Lower lobe of right lung (tissue), 2 donors: Measurements from ENCODE around the gene CAPRIN1. TPM values are rescaled to one million over a fixed set of nuclear protein-coding genes. Genes with fewer than 3 reads are reported as not detected.

Experiments
- ATAC-seq, 2 donors: fragments of 200-7000 bp; cut with Tn5 transposase; one replicate each; pipeline ENCODE4 v1.9.1; 2020 to 2022; ENCODE audit warnings: mild to moderate bottlenecking in 2 of 2, moderate library complexity in 2 of 2
- DNase-seq: peaks from one replicate; pipeline ENCODE4 v3.0.0-alpha.2; 2020
- H3K27ac ChIP-seq: fragments of 200-600 bp; one replicate; pipeline ENCODE4 v1.8.0; 2022
- H3K27me3 ChIP-seq: fragments of 200-600 bp; one replicate; pipeline ENCODE4 v1.8.0; 2022; ENCODE audit warnings: low read depth
- H3K36me3 ChIP-seq: fragments of 200-600 bp; one replicate; pipeline ENCODE4 v1.8.0; 2022; ENCODE audit warnings: mild to moderate bottlenecking
- H3K4me1 ChIP-seq: fragments of 200-600 bp; one replicate; pipeline ENCODE4 v1.8.0; 2022
- H3K4me3 ChIP-seq: fragments of 200-600 bp; one replicate; pipeline ENCODE4 v1.8.0; 2022; ENCODE audit warnings: mild to moderate bottlenecking
- H3K9me3 ChIP-seq: fragments of 200-600 bp; one replicate; pipeline ENCODE4 v1.8.0; 2022
- intact Hi-C: fragments of 100-400 bp; cut with DNase I; formaldehyde crosslinking; loops from one replicate; pipeline ENCODE4 v1.11.0; 2022
- total RNA-seq: library from RNA; stranded (reverse); fragmentation: NEBNext Ultra II Directional; extraction: Animal tissue kit (Norgen Biotek cat#: 25700); gene quantifications from one replicate; pipeline ENCODE4 v1.2.1, GENCODE V29; 2021
- TF ChIP-seq, protein P1 (sequence below): fragments of 200-600 bp; IDR thresholded peaks from one replicate; pipeline ENCODE4 v1.8.0; 2022; ENCODE audit warnings: antibody characterized with exemption, mild to moderate bottlenecking
- donor health status: DM: no; HTN: yes; CAD: no; lungs with severe emphysema.

Gene CAPRIN1
- total RNA-seq, 1 donor from 2014 or later, result 187 TPM

DNA sequence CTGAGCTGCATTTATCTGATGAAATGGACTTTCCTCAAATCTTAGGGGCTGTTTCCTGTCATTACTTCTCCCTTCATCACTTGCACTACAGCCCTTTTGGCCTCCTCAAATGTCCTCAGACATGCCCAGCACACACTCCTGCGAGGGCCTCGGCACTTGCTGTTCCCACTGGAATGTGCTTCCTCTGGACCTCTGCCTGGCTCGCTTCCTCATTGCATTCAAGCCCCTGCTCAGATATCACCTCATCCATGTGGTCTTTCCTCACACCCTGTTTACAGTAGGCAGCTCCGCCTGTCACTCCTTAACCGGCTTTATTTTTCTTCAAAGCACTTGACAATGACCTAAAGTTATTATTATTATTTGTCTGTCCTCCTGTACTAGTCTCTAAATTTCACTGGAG lies 62.9 kb downstream of the CAPRIN1 start:
- no peaks in the 10 kb centered on the region for H3K27me3 ChIP-seq
- TF ChIP-seq, protein P1, sequence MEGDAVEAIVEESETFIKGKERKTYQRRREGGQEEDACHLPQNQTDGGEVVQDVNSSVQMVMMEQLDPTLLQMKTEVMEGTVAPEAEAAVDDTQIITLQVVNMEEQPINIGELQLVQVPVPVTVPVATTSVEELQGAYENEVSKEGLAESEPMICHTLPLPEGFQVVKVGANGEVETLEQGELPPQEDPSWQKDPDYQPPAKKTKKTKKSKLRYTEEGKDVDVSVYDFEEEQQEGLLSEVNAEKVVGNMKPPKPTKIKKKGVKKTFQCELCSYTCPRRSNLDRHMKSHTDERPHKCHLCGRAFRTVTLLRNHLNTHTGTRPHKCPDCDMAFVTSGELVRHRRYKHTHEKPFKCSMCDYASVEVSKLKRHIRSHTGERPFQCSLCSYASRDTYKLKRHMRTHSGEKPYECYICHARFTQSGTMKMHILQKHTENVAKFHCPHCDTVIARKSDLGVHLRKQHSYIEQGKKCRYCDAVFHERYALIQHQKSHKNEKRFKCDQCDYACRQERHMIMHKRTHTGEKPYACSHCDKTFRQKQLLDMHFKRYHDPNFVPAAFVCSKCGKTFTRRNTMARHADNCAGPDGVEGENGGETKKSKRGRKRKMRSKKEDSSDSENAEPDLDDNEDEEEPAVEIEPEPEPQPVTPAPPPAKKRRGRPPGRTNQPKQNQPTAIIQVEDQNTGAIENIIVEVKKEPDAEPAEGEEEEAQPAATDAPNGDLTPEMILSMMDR, result no peak
- ATAC-seq (no peak), DNase-seq (no peak)
- no peaks in the 10 kb centered on the region for H3K9me3 ChIP-seq
- no peaks in the 10 kb centered on the region for H3K4me1 ChIP-seq
- intact Hi-C loops, result no loop called here
- H3K36me3 ChIP-seq, result peaks cover 100% of the 10 kb centered on the region
- no peak overlapping the region for H3K4me3 ChIP-seq
- no peak overlapping the region for H3K27ac ChIP-seq

- H3K9me3 ChIP-seq, result no peaks in the 10 kb centered on the region
- no peaks in the 10 kb centered on the region for H3K27me3 ChIP-seq
- TF ChIP-seq, protein P1, result no peak
- no peak for ATAC-seq
- H3K36me3 ChIP-seq, result peaks cover 99% of the 10 kb centered on the region
- H3K4me1 ChIP-seq, result no peaks in the 10 kb centered on the region
- no peak overlapping the region for H3K4me3 ChIP-seq
- intact Hi-C loops, result no loop called here
- DNase-seq, result no peak
- no peak overlapping the region for H3K27ac ChIP-seq
Measured at GRCh38 chr11:34120651-34121050, 69.1 kb downstream of the CAPRIN1 start.

DNA sequence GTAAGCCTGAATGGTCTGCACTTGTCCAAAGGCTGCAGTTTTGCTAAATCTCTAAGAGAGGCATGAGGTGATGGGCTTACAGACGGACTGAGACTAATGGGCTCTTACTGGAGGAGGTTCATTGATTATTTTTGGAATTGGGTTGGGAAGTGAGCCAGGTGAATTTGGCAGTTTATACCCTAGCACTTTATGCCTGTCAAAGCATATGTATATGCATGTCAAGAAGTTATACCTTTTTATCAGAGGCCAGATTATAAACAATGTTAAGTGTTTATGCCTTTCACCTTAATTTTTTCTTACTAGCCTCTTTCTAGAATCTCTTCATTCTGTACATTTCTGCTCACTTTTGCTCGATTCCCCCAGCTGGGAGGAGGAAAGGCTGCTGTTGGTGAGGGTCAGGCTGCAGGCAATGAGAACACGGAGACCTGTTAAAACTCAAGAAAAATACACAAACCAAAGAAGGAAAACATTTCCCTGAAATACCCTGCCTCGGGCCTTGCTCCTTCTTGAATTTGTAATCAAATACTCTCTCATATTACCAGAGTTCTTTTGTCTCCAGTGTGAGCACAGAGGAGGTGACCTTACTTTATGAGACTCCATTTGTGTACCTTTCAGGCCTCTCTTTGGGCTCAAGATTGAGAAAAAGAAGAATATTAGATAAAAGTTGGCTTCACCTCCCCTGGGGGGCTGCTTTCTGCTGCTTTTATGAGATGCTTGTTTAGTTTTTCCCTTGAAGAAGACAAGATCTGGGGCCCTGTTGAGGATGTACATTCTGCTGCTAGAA lies 73.5 kb downstream of the CAPRIN1 start:
- Histone ChIP-seq H3K27me3 (no peaks in the 10 kb centered on the region), H3K4me1 (no peaks in the 10 kb centered on the region), H3K36me3 (peaks cover 97% of the 10 kb centered on the region), H3K4me3 (no peak overlapping the region), H3K27ac (no peak overlapping the region), H3K9me3 (no peaks in the 10 kb centered on the region)
- intact Hi-C loops, result no loop called here
- no peak for ATAC-seq
- DNase-seq, result no peak
- TF ChIP-seq, protein P1, result no peak

GRCh38 chr11:34126959-34127848 lies 75.7 kb downstream of the CAPRIN1 start:
- ATAC-seq (no peak), DNase-seq (no peak)
- H3K27ac ChIP-seq, result no peak overlapping the region
- intact Hi-C loops, result no loop called here
- TF ChIP-seq, protein P1, result no peak
- no peaks in the 10 kb centered on the region for H3K27me3 ChIP-seq
- H3K4me1 ChIP-seq, result no peaks in the 10 kb centered on the region
- peaks cover 98% of the 10 kb centered on the region for H3K36me3 ChIP-seq
- H3K9me3 ChIP-seq, result no peaks in the 10 kb centered on the region
- no peak overlapping the region for H3K4me3 ChIP-seq

DNA sequence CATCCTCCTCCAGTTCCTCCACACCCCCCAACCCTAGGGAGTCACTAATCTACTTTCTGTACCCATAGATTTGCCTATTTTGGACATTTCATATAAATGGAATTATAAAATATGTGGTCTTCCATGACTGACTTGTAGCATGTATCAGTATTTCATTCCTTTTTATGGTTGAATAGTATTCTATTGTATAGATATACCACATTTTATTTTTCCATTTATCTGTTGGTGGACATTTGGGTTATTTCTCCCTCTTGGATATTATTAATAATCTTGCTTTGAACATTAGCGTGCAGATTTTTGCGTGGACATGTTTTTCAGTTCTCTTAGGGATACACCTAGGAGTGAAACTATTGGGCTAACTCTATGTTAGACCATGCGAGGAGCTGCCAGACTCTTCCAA lies 77.3 kb downstream of the CAPRIN1 start:
- Histone ChIP-seq H3K9me3 (no peaks in the 10 kb centered on the region), H3K4me1 (no peaks in the 10 kb centered on the region), H3K36me3 (peaks cover 98% of the 10 kb centered on the region), H3K4me3 (no peak overlapping the region), H3K27me3 (no peaks in the 10 kb centered on the region), H3K27ac (no peak overlapping the region)
- TF ChIP-seq, protein P1, result no peak
- intact Hi-C loops, result no loop called here
- DNase-seq, result no peak
- ATAC-seq, result no peak
